ENCODE measurements around the gene PPM1M. TPM values are rescaled to one million over a fixed set of nuclear protein-coding genes. Genes with fewer than 3 reads are reported as not detected.
A peak's percentile ranks its signal among the peaks of the same experiment; 100 is the strongest.

PPM1M gene
- total and polyA plus RNA-seq, 4 donors = 18.2 to 53.6 (median 35.0) TPM

GRCh38 chr3:52197499-52197841, 48.1 kb upstream of the PPM1M start:
- peaks cover 0 to 15% (median 10%) of the 10 kb centered on the region in 4 donors for H3K36me3 ChIP-seq (ENCODE audit: control insufficient read depth in 4 of 4, insufficient read depth in 4 of 4, low read length in 4 of 4)
- DNase-seq = no peak
- no peak for TF ChIP-seq CTCF (IDR thresholded peaks at IDR 0.05; ENCODE audit: control extremely low read depth, extremely low read depth)
- no peak overlapping the region for H3K4me3 ChIP-seq
- H3K27me3 ChIP-seq (ENCODE audit: control insufficient read depth in 3 of 3, insufficient read depth in 3 of 3, low read length in 2 of 3) = no peaks in the 10 kb centered on the region
- H3K27ac ChIP-seq (ENCODE audit: low read depth in 1 of 2, low read length in 1 of 2) = peak overlapping the region; percentile 46 to 90
- peaks cover 12 to 63% (median 39%) of the 10 kb centered on the region in 5 donors for H3K4me1 ChIP-seq (ENCODE audit: control insufficient read depth in 5 of 5, insufficient read depth in 5 of 5, low read length in 5 of 5)
- no peak for ATAC-seq (ENCODE audit: insufficient read depth, low FRiP score)
- no peaks in the 10 kb centered on the region for H3K9me3 ChIP-seq (ENCODE audit: control insufficient read depth in 4 of 4, insufficient read depth in 3 of 4, low read length in 3 of 4)
- 33 to 47% methylated on average over 10 of the region's 10 CpGs for WGBS, 2 donors
- H3K9ac ChIP-seq (ENCODE audit: insufficient read depth in 1 of 2, low read length in 2 of 2) = no peak overlapping the region

GRCh38 chr3:52197842-52198625, 47.5 kb upstream of the PPM1M start, which contains the start of gene ALAS1:
ALAS1 (plus strand) TSS chr3:52198160; CDS start chr3:52199242, 1,082 bp downstream.
- no peak for TF ChIP-seq CTCF (IDR thresholded peaks at IDR 0.05; ENCODE audit: control extremely low read depth, extremely low read depth)
- H3K9me3 ChIP-seq (ENCODE audit: control insufficient read depth in 4 of 4, insufficient read depth in 3 of 4, low read length in 3 of 4) = no peaks in the 10 kb centered on the region
- WGBS, 2 donors = 0 to 1% methylated on average over 65 to 71 of the region's 71 CpGs
- no peaks in the 10 kb centered on the region for H3K27me3 ChIP-seq (ENCODE audit: control insufficient read depth in 3 of 3, insufficient read depth in 3 of 3, low read length in 2 of 3)
- DNase-seq (peak; percentile 95 to 97 (median 96)), ATAC-seq (ENCODE audit: insufficient read depth, low FRiP score) (peak; percentile 77)
- H3K27ac ChIP-seq (ENCODE audit: low read depth in 1 of 2, low read length in 1 of 2) = peak within 1 kb of the TSS; percentile 86 to 90
- peaks cover 5 to 21% (median 13%) of the 10 kb centered on the region in 4 donors for H3K36me3 ChIP-seq (ENCODE audit: control insufficient read depth in 4 of 4, insufficient read depth in 4 of 4, low read length in 4 of 4)
- peak within 1 kb of the TSS; percentile 45 to 85 for H3K9ac ChIP-seq (ENCODE audit: insufficient read depth in 1 of 2, low read length in 2 of 2)
- peak within 1 kb of the TSS; percentile 91 for H3K4me3 ChIP-seq
- peaks cover 12 to 57% (median 37%) of the 10 kb centered on the region in 5 donors for H3K4me1 ChIP-seq (ENCODE audit: control insufficient read depth in 5 of 5, insufficient read depth in 5 of 5, low read length in 5 of 5)

GRCh38 chr3:52198643-52199608, 46.6 kb upstream of the PPM1M start:
- peak overlapping the region; percentile 86 to 90 for H3K27ac ChIP-seq (ENCODE audit: low read depth in 1 of 2, low read length in 1 of 2)
- peak overlapping the region; percentile 91 for H3K4me3 ChIP-seq
- H3K36me3 ChIP-seq (ENCODE audit: control insufficient read depth in 4 of 4, insufficient read depth in 4 of 4, low read length in 4 of 4) = peaks cover 13 to 28% (median 19%) of the 10 kb centered on the region in 4 donors
- DNase-seq = no peak
- 29 to 33% methylated on average over 14 of the region's 14 CpGs for WGBS, 2 donors
- ATAC-seq (ENCODE audit: insufficient read depth, low FRiP score) = no peak
- peaks cover 12 to 51% (median 33%) of the 10 kb centered on the region in 5 donors for H3K4me1 ChIP-seq (ENCODE audit: control insufficient read depth in 5 of 5, insufficient read depth in 5 of 5, low read length in 5 of 5)
- no peaks in the 10 kb centered on the region for H3K27me3 ChIP-seq (ENCODE audit: control insufficient read depth in 3 of 3, insufficient read depth in 3 of 3, low read length in 2 of 3)
- peak overlapping the region; percentile 45 to 85 for H3K9ac ChIP-seq (ENCODE audit: insufficient read depth in 1 of 2, low read length in 2 of 2)
- no peaks in the 10 kb centered on the region for H3K9me3 ChIP-seq (ENCODE audit: control insufficient read depth in 4 of 4, insufficient read depth in 3 of 4, low read length in 3 of 4)
- no peak for TF ChIP-seq CTCF (IDR thresholded peaks at IDR 0.05; ENCODE audit: control extremely low read depth, extremely low read depth)
